ENCODE data around the gene SULT1A2. TPM values are rescaled to one million over a fixed set of nuclear protein-coding genes. Genes with fewer than 3 reads are reported as not detected.

Gene SULT1A2
- total and polyA plus RNA-seq, 2 of the 8 experiments (the other 6 are each of a cell fraction or from before 2014, with no cell fraction given): 0.29 to 0.35 TPM

- TF ChIP-seq CHD7 (IDR thresholded peaks at IDR 0.05; ENCODE audit: insufficient replicate concordance, low read length) (no peak), SP4 (IDR thresholded peaks at IDR 0.05; ENCODE audit: low read length) (no peak), RXRA (IDR thresholded peaks at IDR 0.05; ENCODE audit: insufficient read depth, low read depth, low read length) (no peak), SUZ12 (IDR thresholded peaks at IDR 0.05; ENCODE audit: low read length) (no peak), SIX5 (IDR thresholded peaks at IDR 0.05; ENCODE audit: low read depth, low read length) (no peak), TEAD4 (IDR thresholded peaks at IDR 0.05; ENCODE audit: low read depth, low read length) (no peak), JUN (IDR thresholded peaks at IDR 0.05; ENCODE audit: low read depth, low read length) (no peak), HDAC2 (IDR thresholded peaks at IDR 0.05; ENCODE audit: borderline replicate concordance in 1 of 2, low read depth in 2 of 2, low read length in 2 of 2) (no peak), POU5F1 (IDR thresholded peaks at IDR 0.05; ENCODE audit: low read depth, low read length) (no peak), CHD1 (IDR thresholded peaks at IDR 0.05; ENCODE audit: low read depth, low read length) (no peak), NANOG (IDR thresholded peaks at IDR 0.05; ENCODE audit: insufficient read depth, low read depth, low read length, poor library complexity, severe bottlenecking) (no peak)
Measured at GRCh38 chr16:28556914-28557320, 39.9 kb downstream of the SULT1A2 start (continued).

Measured in H1 (cell line).